Limb (tissue), 2 donors: ENCODE measurements around the gene TCAP.

Experiments
- DNase-seq, 2 donors: peaks; one replicate each; pipeline ENCODE4 v3.0.0-alpha.2; 2016; ENCODE audit errors: extremely low spot score in 2 of 2

Gene TCAP

DNA sequence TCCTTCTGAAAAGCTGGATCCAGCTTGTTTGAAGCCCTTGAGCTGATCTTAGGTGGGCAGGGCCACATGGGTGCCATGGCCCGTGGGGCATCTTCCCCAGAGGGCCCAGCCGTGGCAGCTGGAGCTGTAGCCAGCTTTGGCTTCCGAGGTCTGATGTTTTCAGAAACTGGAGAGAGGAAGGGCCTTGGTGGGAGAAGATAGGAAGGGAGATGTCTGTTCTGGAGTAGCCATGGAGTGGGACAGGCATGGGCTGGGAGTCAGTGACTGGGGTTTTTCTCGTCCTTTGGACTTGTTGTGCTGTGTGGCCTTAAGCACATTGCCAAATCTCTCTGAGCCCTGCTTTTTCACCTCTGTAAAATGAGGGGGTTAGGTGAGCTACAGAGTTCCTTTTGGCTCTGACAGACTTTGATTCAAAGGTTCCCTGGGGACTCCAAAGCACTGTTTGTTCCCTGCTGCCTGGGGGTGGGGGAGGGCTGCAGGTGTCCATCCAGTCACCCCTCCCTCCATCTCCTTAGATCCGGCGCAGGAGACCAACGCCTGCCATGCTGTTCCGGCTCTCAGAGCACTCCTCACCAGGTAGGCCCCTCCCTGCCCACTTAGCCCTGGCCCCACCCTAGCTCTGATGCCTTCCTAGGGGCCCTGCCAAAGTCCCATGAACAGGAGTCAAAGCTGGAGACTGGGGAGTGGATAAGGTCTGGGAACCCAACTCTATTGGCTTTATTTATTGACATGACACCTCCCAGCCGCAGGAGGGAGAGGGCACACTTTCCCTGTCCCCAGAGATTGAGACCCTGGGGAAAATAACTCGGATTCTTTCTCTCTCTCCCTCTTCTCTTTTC, 36.3 kb upstream of the TCAP start:
- no peak for DNase-seq

DNA sequence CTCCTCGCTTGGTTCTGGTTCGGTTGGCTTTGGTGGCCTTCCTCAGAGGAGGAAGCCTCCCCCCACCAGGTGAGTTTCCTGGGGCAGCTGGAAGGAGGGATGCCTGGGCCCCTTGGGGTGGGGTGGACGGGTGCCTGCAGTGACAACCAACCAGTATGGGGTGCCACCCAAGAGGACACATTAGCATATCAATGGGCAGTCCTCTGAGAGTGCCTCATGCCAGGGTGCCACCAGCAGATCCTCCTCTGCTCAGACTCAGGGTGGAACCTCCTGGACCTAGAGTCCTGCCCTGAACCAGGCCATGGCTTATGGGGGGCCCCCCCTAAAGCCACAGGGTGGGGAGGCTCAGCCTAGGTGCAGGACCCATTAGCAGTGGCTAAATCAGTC, 35.7 kb upstream of the TCAP start:
- no peak for DNase-seq

DNA sequence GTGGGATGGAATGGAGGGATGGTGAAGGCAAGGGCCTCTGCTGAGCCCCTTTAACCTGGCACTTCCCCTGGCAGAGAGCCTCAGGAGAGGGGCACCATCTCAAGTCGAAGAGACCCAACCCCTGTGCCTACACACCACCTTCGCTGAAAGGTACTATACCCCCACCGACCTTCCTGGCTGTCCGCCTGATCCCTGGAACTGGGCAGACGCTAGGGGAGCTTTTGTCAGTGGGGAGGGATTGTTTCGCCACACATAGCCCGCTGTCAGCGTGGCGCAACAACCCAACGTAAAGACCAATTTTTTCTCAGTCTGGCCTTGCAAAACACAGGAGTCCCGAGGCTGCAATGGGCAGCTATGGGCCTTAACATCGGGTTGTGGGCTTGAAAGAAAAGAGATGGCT, 35.3 kb upstream of the TCAP start:
- no peak for DNase-seq

DNA sequence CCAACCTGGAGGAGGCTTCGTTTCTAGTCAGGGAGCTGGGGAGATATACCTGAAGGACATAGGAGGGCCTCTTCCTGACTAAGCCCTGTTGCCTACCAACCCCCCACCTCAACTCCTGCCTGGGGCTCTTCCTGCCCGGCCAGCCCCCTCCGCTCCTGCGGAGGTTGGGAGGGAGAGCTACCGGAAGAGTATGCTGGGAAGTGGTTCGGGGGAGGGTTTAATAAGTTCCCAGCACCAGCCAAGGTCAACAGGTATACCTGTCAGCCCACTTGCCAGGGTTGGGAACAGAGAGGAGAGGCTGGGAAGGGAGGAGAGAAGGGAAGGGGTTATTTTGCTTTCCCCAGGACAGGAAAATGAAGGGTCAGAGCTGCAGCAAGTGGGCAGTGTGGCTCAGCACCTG, 33.7 kb upstream of the TCAP start:
- DNase-seq, result no peak

DNA sequence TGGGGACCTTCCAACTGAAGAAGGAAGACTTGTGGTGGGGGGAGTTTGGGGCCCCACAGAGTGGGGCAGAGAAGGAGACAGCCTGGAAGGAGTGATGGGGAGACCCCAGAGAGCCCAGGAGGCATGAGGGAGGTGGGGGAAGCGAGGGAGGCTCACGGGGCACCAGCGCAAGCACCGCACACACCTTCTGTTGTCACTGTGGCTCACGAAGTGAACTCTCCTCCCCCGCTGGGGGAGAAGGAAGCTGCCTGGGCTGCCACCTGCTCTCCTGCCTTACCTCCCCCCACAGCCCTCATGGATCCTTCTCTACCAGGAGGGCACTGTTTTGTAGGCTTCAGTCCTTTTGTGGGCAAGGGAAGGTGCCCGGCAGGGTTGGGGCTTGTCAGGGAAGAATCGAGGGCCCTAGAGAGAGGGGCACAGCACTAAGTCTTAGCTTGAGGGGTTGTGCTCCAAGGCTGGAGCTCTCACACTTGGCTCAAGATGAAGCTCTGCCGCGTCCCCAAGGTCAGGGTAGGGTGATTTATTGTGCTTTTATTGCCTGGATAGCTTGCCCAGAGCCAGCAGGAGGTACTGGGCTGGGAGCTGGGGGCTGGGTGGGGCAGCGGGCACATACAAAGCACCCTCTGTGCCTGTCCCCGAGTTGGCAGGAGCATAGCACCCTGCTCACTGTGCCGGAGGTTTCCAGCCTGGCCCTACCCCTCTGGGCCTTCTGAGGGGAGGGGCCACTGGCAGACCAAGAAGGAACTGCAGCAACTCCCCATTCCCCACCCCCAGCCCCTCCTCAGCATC, 32.8 kb upstream of the TCAP start:
- DNase-seq, result peak in 1 of 2 donors; percentile 60

DNA sequence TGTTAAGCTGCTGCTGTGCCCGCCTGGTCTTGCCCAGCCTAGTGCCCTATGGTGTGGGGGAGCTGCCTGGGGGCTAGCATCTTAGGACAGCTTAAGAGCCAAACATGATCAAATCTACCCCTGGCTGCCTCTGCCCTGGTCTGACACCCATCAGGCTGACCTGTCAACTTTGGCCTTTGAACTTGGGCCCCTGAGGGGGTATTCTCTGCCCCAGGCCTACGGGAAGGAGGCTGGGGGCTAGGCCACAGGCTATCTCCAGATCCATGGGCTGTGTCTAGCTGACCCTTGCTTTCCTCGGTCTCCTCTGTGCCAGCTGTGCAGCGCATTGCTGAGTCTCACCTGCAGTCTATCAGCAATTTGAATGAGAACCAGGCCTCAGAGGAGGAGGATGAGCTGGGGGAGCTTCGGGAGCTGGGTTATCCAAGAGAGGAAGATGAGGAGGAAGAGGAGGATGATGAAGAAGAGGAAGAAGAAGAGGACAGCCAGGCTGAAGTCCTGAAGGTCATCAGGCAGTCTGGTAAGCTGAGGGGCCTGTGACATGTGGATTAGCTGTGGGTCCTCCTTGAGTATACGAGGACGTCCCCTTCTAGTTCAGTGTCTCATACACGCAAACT, 31.5 kb upstream of the TCAP start:
- no peak for DNase-seq

DNA sequence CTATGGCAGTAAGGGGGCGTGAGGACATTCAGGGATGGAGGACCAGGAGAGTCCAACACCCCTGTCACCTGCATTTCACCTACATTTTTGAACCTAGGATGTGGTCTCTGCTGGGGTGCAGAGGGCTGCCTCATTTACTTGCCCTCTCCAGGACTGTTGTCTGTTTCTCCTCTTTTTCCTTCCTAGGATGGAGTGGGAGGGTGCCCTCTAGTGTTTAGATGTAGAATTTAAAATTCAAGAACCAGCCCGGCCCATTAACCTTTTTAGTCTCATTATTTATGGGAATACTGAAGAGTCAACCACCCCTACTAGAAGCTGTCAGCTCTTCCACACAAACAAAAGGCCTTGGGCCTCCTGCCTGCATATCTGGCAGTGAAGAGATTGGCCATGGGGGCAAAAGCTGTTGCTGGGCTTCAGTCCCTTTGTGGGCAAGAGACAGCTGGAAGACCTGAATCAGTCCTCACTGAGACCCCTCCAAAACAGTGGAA, 30.7 kb upstream of the TCAP start:
- DNase-seq, result peak in 1 of 2 donors; percentile 50

DNA sequence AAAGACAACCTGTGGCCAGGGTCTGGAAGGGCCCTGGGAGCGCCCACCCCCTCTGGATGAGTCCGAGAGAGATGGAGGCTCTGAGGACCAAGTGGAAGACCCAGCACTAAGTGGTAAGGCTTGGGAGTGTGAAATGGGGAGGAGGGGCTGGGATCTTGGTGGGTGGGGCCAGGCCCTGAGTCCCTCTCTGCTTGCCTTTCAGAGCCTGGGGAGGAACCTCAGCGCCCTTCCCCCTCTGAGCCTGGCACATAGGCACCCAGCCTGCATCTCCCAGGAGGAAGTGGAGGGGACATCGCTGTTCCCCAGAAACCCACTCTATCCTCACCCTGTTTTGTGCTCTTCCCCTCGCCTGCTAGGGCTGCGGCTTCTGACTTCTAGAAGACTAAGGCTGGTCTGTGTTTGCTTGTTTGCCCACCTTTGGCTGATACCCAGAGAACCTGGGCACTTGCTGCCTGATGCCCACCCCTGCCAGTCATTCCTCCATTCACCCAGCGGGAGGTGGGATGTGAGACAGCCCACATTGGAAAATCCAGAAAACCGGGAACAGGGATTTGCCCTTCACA, 29.5 kb upstream of the TCAP start:
- no peak for DNase-seq

DNA sequence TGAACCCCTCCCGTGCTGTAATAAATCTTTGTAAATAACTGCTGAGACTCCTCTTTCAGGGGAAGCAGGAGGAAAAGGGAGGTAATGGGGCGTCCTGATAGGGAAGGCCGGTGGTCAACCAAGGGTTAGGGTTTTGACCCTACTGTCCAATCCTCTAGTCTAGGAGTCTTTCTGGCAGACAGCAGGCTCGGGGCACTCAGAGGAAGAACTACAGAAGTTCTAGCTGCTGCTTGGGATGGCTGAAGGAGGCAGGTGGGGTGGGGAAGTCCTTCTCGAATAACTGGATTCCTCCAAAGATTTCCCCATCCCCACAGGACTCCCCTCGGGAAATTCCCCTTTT, 28.6 kb upstream of the TCAP start:
- no peak for DNase-seq

DNA sequence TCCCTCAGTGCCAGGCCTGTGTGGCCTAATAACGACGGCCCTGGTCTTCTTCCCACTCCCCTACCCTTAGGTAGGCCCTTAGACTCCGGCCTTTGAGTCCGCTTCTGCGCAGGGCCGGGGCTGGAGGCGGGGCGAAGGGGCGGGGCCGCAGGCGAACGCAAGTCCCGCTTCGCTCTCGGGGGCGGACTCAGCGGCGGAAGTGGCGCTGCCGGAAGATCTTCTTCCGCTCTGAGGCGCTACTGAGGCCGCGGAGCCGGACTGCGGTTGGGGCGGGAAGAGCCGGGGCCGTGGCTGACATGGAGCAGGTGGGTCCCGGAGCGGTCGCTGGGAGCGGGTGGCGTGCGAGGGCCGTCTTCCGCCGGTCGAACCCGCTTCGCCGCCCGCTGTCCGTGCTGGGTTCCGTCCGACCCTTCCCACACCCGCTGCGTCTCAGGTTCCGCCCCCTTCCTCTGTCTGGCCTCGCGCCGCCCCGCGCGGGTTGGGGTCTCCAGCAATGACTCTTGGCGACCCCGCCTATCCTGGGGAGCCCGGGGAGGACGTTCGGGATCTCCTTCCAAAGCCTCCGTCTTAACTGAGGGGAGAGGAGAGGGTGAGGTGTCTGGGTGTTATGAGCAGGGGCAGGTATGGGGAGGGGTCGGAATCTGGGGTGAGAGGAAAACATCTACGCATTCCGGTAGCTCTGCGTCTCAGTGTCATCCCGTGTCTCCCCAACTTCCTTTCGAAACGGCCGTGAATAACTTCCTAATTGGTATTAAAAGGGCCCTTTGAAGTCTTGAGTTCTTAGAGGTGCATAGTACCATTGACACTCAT, 28.0 kb upstream of the TCAP start, which contains the start of gene STARD3:
Gene STARD3, plus strand, starts transcription at position 218 of the 810 bp plus-strand sequence. CDS start 16,388 bp downstream, outside the sequence.
- peak; percentile 83 to 94 for DNase-seq

DNA sequence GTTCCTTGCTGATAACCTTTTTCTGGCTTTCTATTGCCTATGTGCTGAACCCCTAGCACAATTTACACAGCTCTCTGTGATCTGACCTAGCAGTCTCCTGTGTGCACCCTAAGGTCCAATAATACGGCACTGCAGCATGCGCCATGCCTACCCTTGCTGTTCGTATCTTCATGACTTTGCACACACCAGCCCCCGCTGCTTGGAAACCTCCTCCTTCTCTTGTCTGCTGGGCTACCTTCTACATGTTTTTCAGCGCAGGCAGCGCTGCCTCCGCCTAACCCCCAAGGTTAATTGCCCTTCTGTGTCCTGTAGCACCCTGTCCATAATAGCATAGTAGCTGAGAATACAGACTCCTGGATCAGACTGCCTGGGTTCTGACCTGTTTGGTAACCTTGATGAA, 26.8 kb upstream of the TCAP start:
- no peak for DNase-seq

DNA sequence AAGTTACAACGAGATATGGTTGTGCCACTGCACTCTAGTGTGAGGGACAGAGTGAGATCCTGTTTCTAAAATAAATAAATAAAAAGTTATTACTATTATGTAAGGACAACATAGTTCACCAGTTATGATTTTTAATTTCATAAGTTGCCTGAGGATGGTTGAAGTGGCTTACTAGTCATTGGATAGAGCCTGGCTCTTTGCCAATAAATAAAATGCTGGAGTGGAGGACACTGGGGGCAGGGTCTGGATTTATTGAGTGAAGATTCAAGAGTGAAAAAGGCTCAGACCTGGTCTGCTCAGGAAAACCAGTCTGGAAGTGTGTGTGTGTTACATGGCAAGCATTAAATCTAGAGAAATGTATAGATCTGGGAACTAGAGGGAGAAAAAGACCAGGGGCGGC, 26.1 kb upstream of the TCAP start:
- DNase-seq, result no peak

DNA sequence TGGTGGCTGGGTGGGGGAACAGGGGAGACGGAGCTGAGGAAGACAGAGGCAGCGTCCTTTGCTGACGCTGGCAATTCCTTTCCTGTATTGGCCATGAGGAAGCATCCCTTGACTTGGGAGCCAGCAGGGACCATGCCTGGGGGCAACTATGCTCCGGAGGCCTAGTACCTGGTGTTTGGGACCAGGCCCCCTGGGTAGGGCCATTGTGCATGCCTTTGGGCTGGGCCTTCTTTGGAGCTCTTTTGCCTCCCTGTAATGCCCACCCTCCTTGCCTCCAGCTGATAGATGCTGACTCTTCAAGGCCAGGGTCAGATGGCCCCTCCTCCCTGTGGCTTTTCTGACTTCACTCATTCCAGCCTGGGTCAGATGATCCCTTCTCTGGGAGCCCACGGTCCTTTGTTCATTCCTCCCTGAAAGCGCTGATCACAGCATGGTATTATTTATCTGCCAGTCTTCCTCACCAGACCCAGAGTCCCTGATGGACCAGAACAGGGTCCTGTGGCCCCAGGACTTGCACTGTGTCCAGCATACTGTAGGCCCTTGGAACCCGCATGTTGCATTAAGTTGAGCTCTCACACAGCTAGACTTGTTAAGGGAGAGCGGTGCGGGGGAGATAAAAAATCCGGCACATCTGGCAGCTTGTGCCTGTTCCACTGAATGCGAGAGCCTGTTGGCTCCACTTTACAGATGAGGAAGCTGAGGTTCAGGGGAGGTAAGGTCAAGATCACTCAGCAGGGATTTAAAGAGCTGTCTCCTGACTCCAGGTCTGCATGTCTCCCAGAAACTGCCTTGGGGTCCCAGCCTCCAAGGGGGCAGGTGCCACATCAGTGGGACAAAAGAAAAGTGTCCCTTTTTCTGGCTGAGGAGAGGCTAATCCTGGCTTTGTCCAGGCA, 25.3 kb upstream of the TCAP start:
- DNase-seq, result no peak

DNA sequence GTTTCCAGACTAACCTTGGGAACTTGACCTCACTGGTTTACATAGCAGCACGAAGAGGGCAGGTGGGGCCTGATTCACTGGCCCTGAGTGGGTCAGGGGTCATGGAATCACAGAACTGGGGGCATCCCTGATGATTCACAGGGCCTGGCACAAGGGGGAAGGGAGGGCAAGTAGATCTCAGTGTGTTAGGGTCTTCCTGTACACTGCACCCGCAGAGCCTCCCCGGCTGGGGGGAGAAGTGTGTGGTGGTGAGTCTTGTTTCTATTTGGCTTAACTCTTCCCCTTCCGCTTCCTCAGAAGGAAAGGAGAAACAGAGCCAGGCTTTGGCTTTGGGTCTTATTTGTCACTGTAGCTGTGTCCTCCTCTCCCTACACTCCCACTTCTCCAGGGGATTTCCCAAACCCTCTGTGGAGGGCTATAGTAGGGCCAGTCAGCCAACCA, 24.5 kb upstream of the TCAP start:
- DNase-seq, result no peak

DNA sequence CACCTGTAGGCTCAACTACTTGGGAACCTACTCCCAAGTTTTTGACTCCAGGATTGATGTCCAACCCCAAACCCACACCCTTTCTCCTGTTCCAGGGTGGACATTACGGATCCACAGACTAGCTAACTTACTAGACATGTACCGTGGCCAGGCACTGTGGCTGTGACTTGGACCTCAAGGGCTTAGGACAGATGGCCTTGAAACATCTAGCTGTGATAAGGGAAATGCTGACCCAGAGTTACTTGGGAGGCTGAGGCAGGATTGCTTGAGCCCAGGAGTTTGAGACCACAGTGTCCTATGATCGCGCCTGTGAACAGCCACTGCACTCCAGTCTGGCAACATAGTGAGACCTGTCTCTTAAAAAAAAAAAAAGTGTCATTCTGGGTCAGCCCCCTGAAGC, 24.1 kb upstream of the TCAP start:
- no peak for DNase-seq

DNA sequence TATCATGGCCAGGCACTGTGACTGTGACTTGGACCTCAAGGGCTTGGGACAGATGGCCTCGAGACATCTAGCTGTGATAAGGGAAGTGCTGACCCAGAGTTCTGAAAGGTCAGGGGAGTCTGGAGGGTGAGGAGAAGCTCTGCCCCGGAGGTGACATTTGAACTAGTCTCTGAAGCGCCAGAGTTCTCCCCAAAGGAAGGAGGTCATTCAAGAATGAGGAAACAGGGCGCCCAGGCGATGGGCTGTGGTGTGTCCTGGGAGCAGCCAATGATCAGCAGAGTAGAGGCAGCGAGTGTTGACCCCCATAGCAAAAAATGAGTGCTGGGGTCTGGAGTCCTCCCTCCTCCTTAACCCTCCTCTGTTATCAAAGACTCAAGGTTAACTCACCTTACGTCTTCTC, 23.3 kb upstream of the TCAP start:
- no peak for DNase-seq

DNA sequence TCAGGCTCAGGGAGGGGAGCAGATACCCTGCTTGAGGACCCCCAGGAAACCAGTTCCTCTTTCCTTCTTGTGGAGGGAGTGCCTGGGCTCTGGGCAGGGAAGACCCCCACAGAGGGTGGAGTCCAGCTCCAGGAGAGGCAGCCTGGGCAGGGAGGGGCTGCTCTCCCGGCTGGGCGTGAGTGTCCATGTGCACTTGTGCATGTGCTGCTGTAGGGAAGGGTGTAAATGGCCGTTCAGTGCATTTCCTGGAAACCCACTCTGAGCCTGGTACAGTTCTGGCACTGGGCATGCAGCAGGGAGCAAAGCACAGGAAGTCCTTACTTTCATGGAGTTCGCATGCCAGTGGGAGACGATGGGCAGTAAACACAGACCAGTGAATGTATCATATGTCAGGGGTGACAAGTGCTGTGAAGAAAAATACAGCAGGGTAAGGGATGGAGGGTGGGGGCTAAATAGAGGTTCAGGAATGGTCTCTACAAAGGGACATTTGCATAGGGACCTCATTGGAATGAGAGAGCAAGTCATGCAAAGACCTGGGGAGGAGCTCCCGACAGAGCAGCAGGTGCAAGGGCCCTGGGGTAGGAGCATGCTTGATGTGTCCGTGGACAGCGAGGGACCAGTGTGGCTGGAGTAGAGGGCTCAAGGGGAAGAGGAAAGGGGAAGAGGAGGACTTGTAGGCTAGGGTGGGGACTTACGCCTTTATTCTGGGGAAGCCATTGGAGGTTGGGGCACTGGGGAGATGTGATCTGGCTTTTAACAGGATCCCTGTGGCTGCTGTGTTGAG, 22.7 kb upstream of the TCAP start:
- no peak for DNase-seq

DNA sequence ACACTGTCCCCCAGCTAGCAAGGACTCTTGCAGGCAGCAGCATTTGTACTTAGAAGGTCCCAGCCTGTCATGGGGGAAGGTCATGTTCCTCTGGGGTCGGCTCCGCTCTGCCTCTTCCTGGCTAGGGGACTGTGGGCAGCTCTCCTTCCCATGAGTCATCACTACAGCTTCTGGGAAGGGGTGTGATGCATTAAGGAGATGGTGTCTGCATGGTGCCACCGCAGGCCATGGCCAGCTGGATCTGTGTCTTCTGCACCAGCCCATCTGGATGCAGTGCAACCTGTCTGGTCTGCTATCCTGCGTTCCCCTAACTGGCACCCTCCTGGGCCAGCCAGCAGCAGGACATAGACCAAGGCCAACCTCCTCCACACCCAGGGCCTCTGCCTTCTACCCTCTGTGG, 21.9 kb upstream of the TCAP start:
- DNase-seq, result no peak

DNA sequence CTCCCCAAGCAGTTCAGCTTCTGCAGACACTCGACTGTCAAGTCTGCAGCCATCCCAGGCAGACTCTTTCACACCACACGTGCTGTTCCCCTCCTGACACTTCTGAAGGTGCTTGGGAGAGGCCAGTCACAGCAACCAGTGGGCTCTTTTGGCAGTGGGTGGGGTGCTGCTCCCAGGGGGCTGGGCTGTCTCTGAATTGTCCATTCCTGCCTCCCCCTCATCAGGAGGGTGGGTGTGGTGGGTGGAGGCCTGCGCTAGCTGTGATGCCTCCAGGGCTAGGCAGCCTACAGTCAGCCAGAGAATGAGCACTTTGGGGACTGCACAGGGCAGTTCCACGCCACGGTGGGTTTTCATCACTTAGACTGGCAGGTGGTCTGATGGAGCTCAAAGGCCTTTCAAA, 17.9 kb upstream of the TCAP start:
- no peak for DNase-seq
